Measurements from ENCODE around the gene BARHL1.

The BARHL1 gene

DNA sequence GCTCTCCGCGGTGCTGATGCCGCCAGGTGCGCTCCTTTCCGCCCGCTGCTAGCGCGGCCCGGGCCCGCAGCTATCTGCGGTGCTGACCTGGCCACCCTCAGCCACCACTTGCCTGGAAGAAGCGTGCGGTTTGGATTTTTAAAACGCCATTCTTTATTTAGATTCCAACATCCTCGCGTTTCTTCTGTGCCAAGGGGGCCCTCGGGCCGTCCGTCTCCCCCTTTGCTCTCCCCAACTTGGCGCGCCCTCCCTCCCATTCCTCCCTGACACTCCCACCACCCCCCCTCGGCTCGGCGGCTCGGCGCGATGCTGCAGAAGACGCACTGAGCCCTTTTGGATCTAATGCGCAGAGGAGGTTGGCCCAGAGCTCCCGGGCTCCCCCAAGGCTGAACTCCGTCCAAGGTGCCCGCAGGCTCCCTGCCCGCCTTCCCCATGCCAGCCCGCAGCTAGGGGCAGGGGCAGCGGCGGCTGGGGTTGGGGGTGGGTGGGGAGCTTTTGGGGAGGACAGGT lies at the start of gene BARHL1:
BARHL1 (plus strand) TSS at position 331 of the 510 bp plus-strand sequence. CDS start 192 bp downstream, outside the sequence.
- TF ChIP-seq, protein P1, sequence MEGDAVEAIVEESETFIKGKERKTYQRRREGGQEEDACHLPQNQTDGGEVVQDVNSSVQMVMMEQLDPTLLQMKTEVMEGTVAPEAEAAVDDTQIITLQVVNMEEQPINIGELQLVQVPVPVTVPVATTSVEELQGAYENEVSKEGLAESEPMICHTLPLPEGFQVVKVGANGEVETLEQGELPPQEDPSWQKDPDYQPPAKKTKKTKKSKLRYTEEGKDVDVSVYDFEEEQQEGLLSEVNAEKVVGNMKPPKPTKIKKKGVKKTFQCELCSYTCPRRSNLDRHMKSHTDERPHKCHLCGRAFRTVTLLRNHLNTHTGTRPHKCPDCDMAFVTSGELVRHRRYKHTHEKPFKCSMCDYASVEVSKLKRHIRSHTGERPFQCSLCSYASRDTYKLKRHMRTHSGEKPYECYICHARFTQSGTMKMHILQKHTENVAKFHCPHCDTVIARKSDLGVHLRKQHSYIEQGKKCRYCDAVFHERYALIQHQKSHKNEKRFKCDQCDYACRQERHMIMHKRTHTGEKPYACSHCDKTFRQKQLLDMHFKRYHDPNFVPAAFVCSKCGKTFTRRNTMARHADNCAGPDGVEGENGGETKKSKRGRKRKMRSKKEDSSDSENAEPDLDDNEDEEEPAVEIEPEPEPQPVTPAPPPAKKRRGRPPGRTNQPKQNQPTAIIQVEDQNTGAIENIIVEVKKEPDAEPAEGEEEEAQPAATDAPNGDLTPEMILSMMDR (IDR thresholded peaks at IDR 0.05; ENCODE audit: low read depth, low read length), result no peak
- H3K4me3 ChIP-seq (ENCODE audit: low read depth, low read length), result peak within 1 kb of the TSS; percentile 5
- DNase-seq (ENCODE audit: low read depth, low spot score), result no peak
- in situ Hi-C loops (cut with HindIII; ENCODE audit: low sequenced_read_pairs), result no loop called here

DNA sequence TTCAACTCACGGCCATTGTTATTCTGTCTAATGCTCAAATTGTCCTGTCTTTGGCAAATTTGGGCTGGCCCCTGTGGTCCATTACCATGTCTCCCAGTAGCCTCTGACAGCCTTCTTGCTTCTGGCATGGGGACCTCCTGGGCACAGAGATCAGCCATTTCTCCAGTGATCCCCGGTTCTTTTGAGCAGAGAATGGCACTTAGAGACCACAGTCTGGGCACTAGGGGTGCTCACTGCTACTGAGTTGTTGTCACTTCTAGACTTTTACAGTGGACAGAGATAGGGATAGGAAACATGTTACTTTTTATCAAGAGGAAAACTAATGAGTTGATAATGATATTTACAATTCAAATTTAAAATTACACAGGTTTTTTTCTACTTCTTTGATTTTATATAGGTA lies 47.6 kb upstream of the BARHL1 start:
- TF ChIP-seq, protein P1 (IDR thresholded peaks at IDR 0.05; ENCODE audit: low read depth, low read length), result no peak
- DNase-seq (ENCODE audit: low read depth, low spot score), result no peak
- no peak overlapping the region for H3K4me3 ChIP-seq (ENCODE audit: low read depth, low read length)
- in situ Hi-C loops (cut with HindIII; ENCODE audit: low sequenced_read_pairs), result no loop called here

DNA sequence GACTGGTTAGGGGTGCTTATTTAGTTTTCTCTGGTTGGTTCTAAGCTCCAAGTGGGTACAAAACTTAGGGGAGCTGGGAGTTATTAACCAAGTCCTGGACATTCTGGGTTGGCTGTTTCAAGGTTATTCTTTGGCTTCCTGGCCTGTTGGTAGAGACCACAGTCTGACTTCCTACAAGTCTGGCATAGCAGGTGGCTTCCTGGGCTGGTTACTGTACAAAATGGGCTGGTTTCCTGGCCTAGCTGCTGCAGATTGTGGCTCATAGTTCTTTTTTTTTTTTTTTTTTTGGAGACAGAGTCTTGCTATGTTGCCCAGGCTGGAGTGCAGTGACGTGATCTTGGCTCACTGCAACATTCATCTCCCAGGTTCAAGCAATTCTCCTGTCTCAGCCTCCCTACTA lies 46.3 kb upstream of the BARHL1 start:
- in situ Hi-C loops (cut with HindIII; ENCODE audit: low sequenced_read_pairs), result no loop called here
- no peak overlapping the region for H3K4me3 ChIP-seq (ENCODE audit: low read depth, low read length)
- TF ChIP-seq, protein P1 (IDR thresholded peaks at IDR 0.05; ENCODE audit: low read depth, low read length), result no peak
- DNase-seq (ENCODE audit: low read depth, low spot score), result no peak

DNA sequence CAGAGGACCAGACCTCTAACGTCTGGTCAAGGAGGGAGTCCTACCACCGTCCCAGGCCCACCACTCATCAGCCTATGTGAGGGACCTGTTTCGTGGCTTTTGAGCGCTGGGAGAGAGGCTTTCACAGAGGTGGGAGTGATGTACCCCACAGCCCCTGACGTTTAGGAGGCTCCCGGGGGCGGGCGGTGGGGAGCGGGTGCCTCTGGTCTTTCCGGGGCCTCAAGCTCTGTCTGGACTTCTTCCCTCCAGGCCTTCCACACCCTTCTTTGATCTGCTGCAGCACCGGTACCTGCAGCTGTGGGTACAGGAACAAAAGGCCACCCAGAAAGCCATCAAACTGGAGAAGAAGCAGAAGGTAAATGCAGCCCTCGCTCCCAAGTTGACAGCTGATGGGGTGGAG lies 45.1 kb upstream of the BARHL1 start:
- in situ Hi-C loops (cut with HindIII; ENCODE audit: low sequenced_read_pairs), result no loop called here
- no peak for DNase-seq (ENCODE audit: low read depth, low spot score)

DNA sequence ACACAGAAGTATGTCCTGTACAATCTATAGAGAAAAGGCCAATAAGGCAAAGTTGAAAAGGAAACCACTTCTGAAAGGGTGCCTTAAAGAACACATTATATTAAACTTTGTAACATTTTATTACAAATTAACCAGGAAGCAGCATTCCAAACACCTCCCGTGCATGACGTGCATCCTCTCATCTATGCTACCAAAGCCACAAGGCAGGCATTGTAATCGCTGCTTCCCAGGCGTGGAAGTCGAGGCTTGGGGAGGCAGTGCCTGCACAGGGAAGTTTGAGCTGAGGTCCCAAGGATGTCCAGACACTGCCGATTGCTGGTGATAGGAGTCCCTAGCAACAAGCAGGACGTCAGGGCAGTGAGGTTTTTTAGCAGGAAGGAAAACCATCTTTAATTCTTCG lies 44.3 kb upstream of the BARHL1 start:
- TF ChIP-seq, protein P1 (IDR thresholded peaks at IDR 0.05; ENCODE audit: low read depth, low read length), result no peak
- in situ Hi-C loops (cut with HindIII; ENCODE audit: low sequenced_read_pairs), result no loop called here
- DNase-seq (ENCODE audit: low read depth, low spot score), result no peak
- H3K4me3 ChIP-seq (ENCODE audit: low read depth, low read length), result no peak overlapping the region

More for the DNA sequence above, 45.1 kb upstream of the BARHL1 start:
- no peak overlapping the region for H3K4me3 ChIP-seq (ENCODE audit: low read depth, low read length)
- TF ChIP-seq, protein P1 (IDR thresholded peaks at IDR 0.05; ENCODE audit: low read depth, low read length), result no peak

DNA sequence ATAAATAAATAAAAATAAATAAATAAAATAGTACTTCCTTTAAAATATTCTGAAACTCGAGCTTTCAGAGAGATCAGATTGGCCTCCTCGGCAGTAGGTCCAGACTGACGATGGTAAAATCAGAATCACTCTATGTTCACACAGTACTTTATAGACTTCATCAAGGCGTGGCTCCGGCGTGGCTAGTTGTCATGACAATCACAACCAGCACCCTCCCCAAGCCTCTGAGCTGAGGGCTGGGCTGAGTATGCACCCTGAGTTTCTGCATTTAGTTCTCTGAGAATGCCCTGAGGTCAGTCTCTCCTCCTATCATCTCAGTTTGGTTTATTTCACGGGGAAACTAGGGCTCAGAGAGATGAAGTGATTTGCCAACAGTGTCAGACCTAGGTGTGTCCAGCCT lies 43.3 kb upstream of the BARHL1 start:
- in situ Hi-C loops (cut with HindIII; ENCODE audit: low sequenced_read_pairs), result no loop called here
- TF ChIP-seq, protein P1 (IDR thresholded peaks at IDR 0.05; ENCODE audit: low read depth, low read length), result no peak
- H3K4me3 ChIP-seq (ENCODE audit: low read depth, low read length), result no peak overlapping the region
- no peak for DNase-seq (ENCODE audit: low read depth, low spot score)

DNA sequence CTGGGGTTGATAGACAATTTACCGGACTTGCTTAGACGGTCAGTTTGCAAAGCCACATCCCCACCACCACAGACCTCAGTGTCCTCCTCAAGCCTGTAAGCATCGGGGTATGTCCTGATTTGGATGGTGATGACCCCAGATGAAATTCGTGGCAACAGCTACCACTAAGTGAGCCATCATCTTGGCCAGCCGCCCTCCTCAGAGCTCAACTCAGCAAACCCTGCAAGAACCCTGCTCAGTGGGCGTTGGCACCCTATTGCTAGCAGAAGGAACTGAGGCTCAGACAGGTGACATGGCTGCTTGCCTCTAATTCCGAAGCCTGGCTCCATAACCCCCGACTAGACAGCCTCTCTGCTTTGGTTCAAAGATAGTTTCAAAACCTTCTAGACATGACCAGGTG lies 41.4 kb upstream of the BARHL1 start:
- DNase-seq (ENCODE audit: low read depth, low spot score), result no peak
- in situ Hi-C loops (cut with HindIII; ENCODE audit: low sequenced_read_pairs), result no loop called here
- no peak overlapping the region for H3K4me3 ChIP-seq (ENCODE audit: low read depth, low read length)
- TF ChIP-seq, protein P1 (IDR thresholded peaks at IDR 0.05; ENCODE audit: low read depth, low read length), result no peak

All from astrocyte of the spinal cord (primary cell).